ENCODE measurements around the gene DCHS1. TPM values are rescaled to one million over a fixed set of nuclear protein-coding genes. Genes with fewer than 3 reads are reported as not detected.

The DCHS1 gene
- total and polyA plus RNA-seq, 2 of the 13 experiments (the other 11 are each of a cell fraction or from before 2014, with no cell fraction given) = under 0.01 to 0.03 TPM

DNA sequence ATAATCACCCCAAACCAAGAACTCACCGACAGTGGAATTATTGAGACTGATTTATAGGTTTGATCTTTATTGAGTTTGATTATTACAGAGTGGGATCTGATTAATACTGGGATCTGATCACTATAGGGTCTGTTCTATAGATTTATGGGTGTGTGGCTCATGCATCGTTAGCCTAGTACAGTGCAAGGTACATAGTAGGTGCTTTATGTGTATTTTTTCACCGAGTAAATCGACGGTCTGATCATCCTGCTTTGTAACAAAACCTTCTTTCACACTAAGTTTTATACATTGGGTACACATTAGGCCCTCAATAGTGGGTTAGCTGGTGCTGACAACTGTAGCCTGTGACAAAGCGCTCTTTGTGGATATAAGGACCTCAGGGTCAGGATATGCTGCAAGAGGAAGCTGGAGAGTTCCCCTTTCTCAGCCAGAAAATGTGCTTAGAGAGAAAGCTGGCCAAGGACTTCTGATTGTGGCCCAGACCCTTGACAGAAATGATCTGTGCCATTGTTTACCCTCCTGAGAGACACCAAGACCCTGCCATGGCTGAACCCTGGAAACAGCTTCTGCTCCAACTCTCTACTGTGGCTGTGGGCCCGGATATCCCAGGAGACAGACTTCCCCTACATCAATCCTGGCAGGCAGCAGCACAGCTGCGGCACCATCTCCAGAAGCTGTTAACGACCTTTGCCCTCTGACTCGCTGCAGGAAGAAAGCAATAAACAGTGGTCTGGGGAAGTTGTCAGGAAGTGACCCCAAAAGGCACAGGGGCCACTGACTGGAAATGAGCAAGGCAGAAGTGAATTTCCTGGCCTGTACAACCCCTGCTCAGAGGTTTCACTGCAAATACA lies 20.3 kb downstream of the DCHS1 start (continued):
- no peak for TF ChIP-seq KLF15 (CRISPR knock-in tag; IDR thresholded peaks at IDR 0.05; ENCODE audit: borderline replicate concordance)
- no peak for TF ChIP-seq ARNT (IDR thresholded peaks at IDR 0.05)
- TF ChIP-seq AGO2 (optimal IDR thresholded peaks at IDR 0.05; ENCODE audit: low read depth, low read length) = no peak
- no peak for TF ChIP-seq ZNF20 (CRISPR knock-in tag; IDR thresholded peaks at IDR 0.05)
- TF ChIP-seq ZNF792 (CRISPR knock-in tag; IDR thresholded peaks at IDR 0.05) = peak; percentile 21; the same call in 1 of the 2 replicates
- TF ChIP-seq JUNB (CRISPR knock-in tag; IDR thresholded peaks at IDR 0.05; ENCODE audit: borderline replicate concordance) = no peak
- TF ChIP-seq, protein P1, sequence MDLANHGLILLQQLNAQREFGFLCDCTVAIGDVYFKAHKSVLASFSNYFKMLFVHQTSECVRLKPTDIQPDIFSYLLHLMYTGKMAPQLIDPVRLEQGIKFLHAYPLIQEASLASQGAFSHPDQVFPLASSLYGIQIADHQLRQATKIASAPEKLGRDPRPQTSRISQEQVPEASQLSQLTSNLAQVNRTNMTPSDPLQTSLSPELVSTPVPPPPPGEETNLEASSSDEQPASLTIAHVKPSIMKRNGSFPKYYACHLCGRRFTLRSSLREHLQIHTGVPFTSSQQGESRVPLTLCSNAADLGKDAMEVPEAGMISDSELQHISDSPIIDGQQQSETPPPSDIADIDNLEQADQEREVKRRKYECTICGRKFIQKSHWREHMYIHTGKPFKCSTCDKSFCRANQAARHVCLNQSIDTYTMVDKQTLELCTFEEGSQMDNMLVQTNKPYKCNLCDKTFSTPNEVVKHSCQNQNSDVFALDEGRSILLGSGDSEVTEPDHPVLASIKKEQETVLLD (CRISPR knock-in tag; IDR thresholded peaks at IDR 0.05; ENCODE audit: low read depth) = no peak
- TF ChIP-seq MAZ (IDR thresholded peaks at IDR 0.05; ENCODE audit: borderline replicate concordance, low read depth, low read length) = no peak
- no peak for TF ChIP-seq MAZ (CRISPR knock-in tag; IDR thresholded peaks at IDR 0.05; ENCODE audit: low read depth)
- no peak for TF ChIP-seq PLRG1 (conservative IDR thresholded peaks at IDR 0.05)
- TF ChIP-seq PCBP1 (IDR thresholded peaks at IDR 0.05; ENCODE audit: borderline replicate concordance, low read depth, low read length) = no peak
- no peak for TF ChIP-seq ZNF619 (CRISPR knock-in tag; IDR thresholded peaks at IDR 0.05)
- TF ChIP-seq, protein P2, sequence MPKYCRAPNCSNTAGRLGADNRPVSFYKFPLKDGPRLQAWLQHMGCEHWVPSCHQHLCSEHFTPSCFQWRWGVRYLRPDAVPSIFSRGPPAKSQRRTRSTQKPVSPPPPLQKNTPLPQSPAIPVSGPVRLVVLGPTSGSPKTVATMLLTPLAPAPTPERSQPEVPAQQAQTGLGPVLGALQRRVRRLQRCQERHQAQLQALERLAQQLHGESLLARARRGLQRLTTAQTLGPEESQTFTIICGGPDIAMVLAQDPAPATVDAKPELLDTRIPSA (CRISPR knock-in tag; IDR thresholded peaks at IDR 0.05; ENCODE audit: borderline replicate concordance) = no peak
- TF ChIP-seq ZNF891 (CRISPR knock-in tag; IDR thresholded peaks at IDR 0.05) = no peak
- no peak for TF ChIP-seq MAF1 (CRISPR knock-in tag; IDR thresholded peaks at IDR 0.05; ENCODE audit: borderline replicate concordance)
- TF ChIP-seq NFIC (IDR thresholded peaks at IDR 0.05; ENCODE audit: low read length) = 0 out of 2 replicates have a peak, but pooled peaks have one; percentile 1
- TF ChIP-seq SOX13 (IDR thresholded peaks at IDR 0.05) = no peak
- TF ChIP-seq SOX13 (CRISPR knock-in tag; conservative IDR thresholded peaks at IDR 0.05 in 1 of 2, IDR thresholded peaks at IDR 0.05 in 1 of 2) = no peak
- TF ChIP-seq ZNF44 (CRISPR knock-in tag; IDR thresholded peaks at IDR 0.05) = no peak
- TF ChIP-seq ZBTB46 (CRISPR knock-in tag; IDR thresholded peaks at IDR 0.05; ENCODE audit: borderline replicate concordance) = no peak
- no peak for TF ChIP-seq SNAI1 (CRISPR knock-in tag; IDR thresholded peaks at IDR 0.05; ENCODE audit: borderline replicate concordance)
- no peak; the same call in 1 of the 2 replicates for TF ChIP-seq ZBTB20 (CRISPR knock-in tag; IDR thresholded peaks at IDR 0.05; ENCODE audit: borderline replicate concordance, low read depth)
- TF ChIP-seq KMT2B (CRISPR knock-in tag; IDR thresholded peaks at IDR 0.05) = no peak
- no peak for TF ChIP-seq ZSCAN20 (CRISPR knock-in tag; IDR thresholded peaks at IDR 0.05; ENCODE audit: borderline replicate concordance)
- TF ChIP-seq MTA1 (CRISPR knock-in tag; IDR thresholded peaks at IDR 0.05; ENCODE audit: borderline replicate concordance) = no peak
- TF ChIP-seq EP300 (IDR thresholded peaks at IDR 0.05; ENCODE audit: low read depth in 2 of 2, low read length in 2 of 2) = no peak
- 0 out of 2 replicates have a peak, but pooled peaks have one; percentile 11 for TF ChIP-seq EP300 (CRISPR knock-in tag; IDR thresholded peaks at IDR 0.05; ENCODE audit: borderline replicate concordance)
- no peak for TF ChIP-seq ZFP90 (CRISPR knock-in tag; IDR thresholded peaks at IDR 0.05; ENCODE audit: borderline replicate concordance)
